ENCODE data around the gene MFSD12.
A peak's percentile ranks its signal among the peaks of the same experiment; 100 is the strongest.
"Not testable (repeated sequence)": the region's sequence is repeated elsewhere in the genome, so short reads cannot be mapped to it uniquely, and the experiment has no call there.

The MFSD12 gene

GRCh38 chr19:3589949-3590348 is 32.6 kb upstream of the MFSD12 start:
- Mint-ChIP-seq H3K27me3 (no peaks in the 10 kb centered on the region), H3K27ac (no peak overlapping the region), H3K4me1 (peaks cover 9% of the 10 kb centered on the region), H3K9me3 (peaks cover 0 to 6% of the 10 kb centered on the region in 2 donors), H3K4me3 (no peak overlapping the region)
- DNase-seq (no peak), ATAC-seq (no peak)

GRCh38 chr19:3589439-3589838 is 32.1 kb upstream of the MFSD12 start:
- Mint-ChIP-seq H3K4me1 (peaks cover 9% of the 10 kb centered on the region), H3K27ac (no peak overlapping the region), H3K27me3 (no peaks in the 10 kb centered on the region), H3K4me3 (no peak overlapping the region), H3K9me3 (peaks cover 0 to 6% of the 10 kb centered on the region in 2 donors)
- no peak for ATAC-seq
- no peak for DNase-seq

- no peaks in the 10 kb centered on the region for H3K27me3 Mint-ChIP-seq
- H3K4me3 Mint-ChIP-seq, result no peak overlapping the region
- no peak overlapping the region for H3K27ac Mint-ChIP-seq
- peaks cover 0 to 6% of the 10 kb centered on the region in 2 donors for H3K9me3 Mint-ChIP-seq
- H3K4me1 Mint-ChIP-seq, result peaks cover 9% of the 10 kb centered on the region
- DNase-seq, result no peak
- ATAC-seq, result no peak
Measured at GRCh38 chr19:3586707-3587346, 29.4 kb upstream of the MFSD12 start.

- DNase-seq, result peak; percentile 41 to 46
- ATAC-seq, result peak; percentile 56
- H3K4me1 Mint-ChIP-seq, result peaks cover 9% of the 10 kb centered on the region
- no peaks in the 10 kb centered on the region for H3K27me3 Mint-ChIP-seq
- peak overlapping the region in 1 of 2 donors; percentile 42 for H3K27ac Mint-ChIP-seq
- H3K4me3 Mint-ChIP-seq, result peak overlapping the region; percentile 22 to 74
- no peaks in the 10 kb centered on the region for H3K9me3 Mint-ChIP-seq
Measured at GRCh38 chr19:3586127-3586626, 28.8 kb upstream of the MFSD12 start.

- Mint-ChIP-seq H3K4me3 (peak within 1 kb of the TSS; percentile 22 to 74), H3K9me3 (no peaks in the 10 kb centered on the region), H3K27ac (peak within 1 kb of the TSS in 1 of 2 donors; percentile 42), H3K4me1 (peaks cover 9% of the 10 kb centered on the region), H3K27me3 (no peaks in the 10 kb centered on the region)
- DNase-seq (no peak), ATAC-seq (peak; percentile 48)
Measured at GRCh38 chr19:3585301-3586126, 28.1 kb upstream of the MFSD12 start, which contains the start of gene GIPC3. GIPC3 (plus strand) TSS chr19:3585478; CDS start chr19:3585598, 120 bp downstream.

- not testable (repeated sequence) for H3K9me3 Mint-ChIP-seq, H3K27ac Mint-ChIP-seq, DNase-seq, H3K27me3 Mint-ChIP-seq, H3K4me1 Mint-ChIP-seq, ATAC-seq, H3K4me3 Mint-ChIP-seq
Measured at GRCh38 chr19:3584036-3584802, 26.8 kb upstream of the MFSD12 start.

- not testable (repeated sequence) for H3K27ac Mint-ChIP-seq, H3K4me1 Mint-ChIP-seq, DNase-seq, H3K9me3 Mint-ChIP-seq, H3K4me3 Mint-ChIP-seq, ATAC-seq, H3K27me3 Mint-ChIP-seq
Measured at GRCh38 chr19:3581792-3582191, 24.4 kb upstream of the MFSD12 start.

- Mint-ChIP-seq H3K4me1 (peaks cover 2% of the 10 kb centered on the region), H3K27me3 (no peaks in the 10 kb centered on the region), H3K9me3 (no peaks in the 10 kb centered on the region), H3K27ac (no peak overlapping the region), H3K4me3 (no peak overlapping the region)
- ATAC-seq, result no peak
- DNase-seq, result no peak
Measured at GRCh38 chr19:3580156-3580934, 23.0 kb upstream of the MFSD12 start.

GRCh38 chr19:3578390-3578789 is 21.0 kb upstream of the MFSD12 start:
- ATAC-seq, result no peak
- H3K4me1 Mint-ChIP-seq, result peaks cover 17% of the 10 kb centered on the region

GRCh38 chr19:3577723-3578344 is 20.4 kb upstream of the MFSD12 start:
- Mint-ChIP-seq H3K27ac (no peak overlapping the region), H3K4me3 (no peak overlapping the region), H3K9me3 (no peaks in the 10 kb centered on the region), H3K27me3 (no peaks in the 10 kb centered on the region), H3K4me1 (peaks cover 17% of the 10 kb centered on the region)
- no peak for DNase-seq
- ATAC-seq, result peak; percentile 6

More at GRCh38 chr19:3578390-3578789, 21.0 kb upstream of the MFSD12 start:
- H3K27me3 Mint-ChIP-seq, result no peaks in the 10 kb centered on the region
- H3K4me3 Mint-ChIP-seq, result no peak overlapping the region
- DNase-seq, result no peak
- H3K27ac Mint-ChIP-seq, result no peak overlapping the region
- H3K9me3 Mint-ChIP-seq, result no peaks in the 10 kb centered on the region

GRCh38 chr19:3576696-3577443 is 19.5 kb upstream of the MFSD12 start:
- peaks cover 24% of the 10 kb centered on the region for H3K4me1 Mint-ChIP-seq
- no peaks in the 10 kb centered on the region for H3K9me3 Mint-ChIP-seq
- DNase-seq (no peak), ATAC-seq (no peak)
- no peak overlapping the region for H3K4me3 Mint-ChIP-seq
- no peaks in the 10 kb centered on the region for H3K27me3 Mint-ChIP-seq
- H3K27ac Mint-ChIP-seq, result no peak overlapping the region

GRCh38 chr19:3575949-3576673 is 18.7 kb upstream of the MFSD12 start:
- Mint-ChIP-seq H3K9me3 (no peaks in the 10 kb centered on the region), H3K27ac (no peak overlapping the region), H3K4me1 (peaks cover 31% of the 10 kb centered on the region), H3K4me3 (no peak overlapping the region), H3K27me3 (no peaks in the 10 kb centered on the region)
- ATAC-seq (no peak), DNase-seq (no peak)

GRCh38 chr19:3575260-3575741 is 17.9 kb upstream of the MFSD12 start:
- no peak for ATAC-seq
- DNase-seq, result no peak
- H3K4me3 Mint-ChIP-seq, result no peak overlapping the region
- H3K4me1 Mint-ChIP-seq, result peaks cover 37% of the 10 kb centered on the region
- no peaks in the 10 kb centered on the region for H3K27me3 Mint-ChIP-seq
- H3K27ac Mint-ChIP-seq, result no peak overlapping the region
- no peaks in the 10 kb centered on the region for H3K9me3 Mint-ChIP-seq

Measured in stimulated activated naive CD8-positive, alpha-beta T cell treated with anti-CD3 and anti-CD28 coated beads, Interleukin-15, amount 100 ng/mL, for 72 hours (primary cell).